NCI-H187 treated with DMSO at 0.1 percent for 48 hours (cell line): ENCODE data around the gene MAP3K20.
"Not testable (repeated sequence)": the region's sequence is repeated elsewhere in the genome, so short reads cannot be mapped to it uniquely, and the experiment has no call there.

Source experiments
- DNase-seq: peaks from one replicate; lab custom pipeline; 2025; lab: John Stamatoyannopoulos, UW

Gene MAP3K20

GRCh38 chr2:173161507-173161906 is 85.9 kb downstream of the MAP3K20 start:
- no peak for DNase-seq

- not testable (repeated sequence) for DNase-seq
Measured at GRCh38 chr2:173163357-173163756, 87.7 kb downstream of the MAP3K20 start.

GRCh38 chr2:173164396-173164795 is 88.8 kb downstream of the MAP3K20 start:
- no peak for DNase-seq

- DNase-seq = no peak
Measured at GRCh38 chr2:173165443-173166238, 90.0 kb downstream of the MAP3K20 start.

GRCh38 chr2:173171321-173171720 is 95.7 kb downstream of the MAP3K20 start:
- DNase-seq = no peak

- DNase-seq = no peak
Measured at GRCh38 chr2:173171924-173172643, 96.4 kb downstream of the MAP3K20 start.

GRCh38 chr2:173174339-173174738 is 98.7 kb downstream of the MAP3K20 start:
- DNase-seq = not testable (repeated sequence)

GRCh38 chr2:173175222-173175621 is 99.6 kb downstream of the MAP3K20 start:
- DNase-seq = no peak

GRCh38 chr2:173181982-173182381 is 106.3 kb downstream of the MAP3K20 start:
- DNase-seq = no peak

- no peak for DNase-seq
Measured at GRCh38 chr2:173184031-173185004, 108.7 kb downstream of the MAP3K20 start.

GRCh38 chr2:173185437-173185836 is 109.8 kb downstream of the MAP3K20 start:
- no peak for DNase-seq

- DNase-seq = no peak
Measured at GRCh38 chr2:173187941-173188788, 112.5 kb downstream of the MAP3K20 start.

- no peak for DNase-seq
Measured at GRCh38 chr2:173191601-173192000, 116.0 kb downstream of the MAP3K20 start.

- no peak for DNase-seq
Measured at GRCh38 chr2:173192071-173192470, 116.4 kb downstream of the MAP3K20 start.

- DNase-seq = no peak
Measured at GRCh38 chr2:173193925-173194324, 118.3 kb downstream of the MAP3K20 start.

- no peak for DNase-seq
Measured at GRCh38 chr2:173195100-173195499, 119.5 kb downstream of the MAP3K20 start.

- DNase-seq = no peak
Measured at GRCh38 chr2:173196080-173196479, 120.4 kb downstream of the MAP3K20 start.

- no peak for DNase-seq
Measured at GRCh38 chr2:173196638-173197037, 121.0 kb downstream of the MAP3K20 start.

GRCh38 chr2:173198327-173198726 is 122.7 kb downstream of the MAP3K20 start:
- no peak for DNase-seq

GRCh38 chr2:173199294-173199693 is 123.6 kb downstream of the MAP3K20 start:
- DNase-seq = no peak

GRCh38 chr2:173202570-173202969 is 126.9 kb downstream of the MAP3K20 start:
- no peak for DNase-seq
